K562 (cell line): Measurements from ENCODE around the gene EZH1. TPM values are rescaled to one million over a fixed set of nuclear protein-coding genes. Genes with fewer than 3 reads are reported as not detected.

ENCODE experiments used
- ATAC-seq: fragments of 200-7000 bp; cut with Tn5 transposase; 3 replicates; pipeline ENCODE4 v1.9.1; 2020; ENCODE audit warnings: moderate library complexity
- BruUV-seq: library from RNA; stranded (reverse); fragments of 400-500 nt; replicated peaks from 2 replicates; lab custom pipeline; 2021; lab: Mats Ljungman, UMichigan
- CTCF ChIA-PET: fragments of 300-600 bp; formaldehyde crosslinking; extraction: SDS; loops from one replicate; lab custom pipeline; 2021; ENCODE audit warnings: low intra/inter-chr PET ratio; lab: Yijun Ruan, JAX
- POLR2A ChIA-PET: fragments of 300-600, 350-650 bp; sonication (Branson Sonifier 250); formaldehyde crosslinking; extraction: SDS; loops from one replicate; lab custom pipeline; 2021; ENCODE audit warnings: antibody characterized with exemption, inconsistent platforms; lab: Yijun Ruan, JAX
- DNase-seq, 4 experiments: peaks; one replicate each; pipeline versions ENCODE4 v3.0.0 to v3.0.0-alpha.2; 2011 to 2018; ENCODE audit warnings: low spot score in 3 of 4, mixed read lengths in 3 of 4; ENCODE audit errors: extremely low read depth in 1 of 4
- FAIRE-seq: peaks from 2 replicates; lab custom pipeline; 2011; peaks lifted over from hg19 to GRCh38; lab: Jason Lieb, UNC
- H2AFZ ChIP-seq: 2 replicates; pipeline ENCODE4 v1.6.0; 2011; ENCODE audit warnings: low read depth, low read length, control low read depth, inconsistent platforms
- H3K27ac ChIP-seq: fragments of 200-600 bp; 3 replicates; pipeline ENCODE4 v1.8.0; 2011; ENCODE audit warnings: low read depth, mild to moderate bottlenecking, control low read depth, inconsistent platforms, low read length, moderate library complexity, mixed read lengths; ENCODE audit errors: extremely low read depth
- H3K27me3 ChIP-seq, 2 experiments: fragments of 300-600 bp in 1 of 2; 2 replicates in 1 of 2; 3 replicates in 1 of 2; pipeline versions ENCODE4 v1.6.0 to v1.8.0; 2011; ENCODE audit warnings: inconsistent platforms in 2 of 2, low read length in 2 of 2, mild to moderate bottlenecking in 1 of 2, mixed read lengths in 1 of 2, moderate library complexity in 1 of 2; ENCODE audit not compliant: control insufficient read depth in 2 of 2, insufficient read depth in 2 of 2
- H3K36me3 ChIP-seq: fragments of 300-600 bp; 3 replicates; pipeline ENCODE4 v1.8.0; 2011; ENCODE audit warnings: mild to moderate bottlenecking, low read length, inconsistent platforms; ENCODE audit not compliant: control insufficient read depth, insufficient read depth
- H3K4me1 ChIP-seq, 2 experiments: fragments of 200-600 bp in 1 of 2; replicated peaks in 1 of 2; 2 replicates in 1 of 2; 3 replicates in 1 of 2; pipeline versions ENCODE4 v1.5.1 to v1.8.0; 2011; ENCODE audit warnings: inconsistent platforms in 2 of 2, low read length in 2 of 2, mild to moderate bottlenecking in 1 of 2, mixed read lengths in 1 of 2, moderate library complexity in 1 of 2; ENCODE audit not compliant: control insufficient read depth in 2 of 2, insufficient read depth in 2 of 2
- H3K4me2 ChIP-seq: 2 replicates; pipeline ENCODE4 v1.6.1; 2011; ENCODE audit warnings: low read length, control low read depth, inconsistent platforms, mixed read lengths; ENCODE audit not compliant: insufficient read depth
- H3K4me3 ChIP-seq: fragments of 200-600 bp; sonication (generic), shearing (Covaris generic); 2 replicates; pipeline ENCODE4 v1.5.1; 2016; ENCODE audit warnings: control low read depth, inconsistent platforms
- H3K79me2 ChIP-seq: fragments of 200-600 bp; 3 replicates; pipeline ENCODE4 v1.8.0; 2011; ENCODE audit warnings: low read length, inconsistent platforms; ENCODE audit not compliant: control insufficient read depth, insufficient read depth
- H3K9ac ChIP-seq, 2 experiments: 2 replicates each; pipeline versions ENCODE4 v1.6.0 to v1.6.1; 2011; ENCODE audit warnings: low read depth in 2 of 2, low read length in 2 of 2, control low read depth in 1 of 2, inconsistent platforms in 1 of 2, mild to moderate bottlenecking in 1 of 2, mixed read lengths in 1 of 2; ENCODE audit not compliant: insufficient read depth in 1 of 2
- H3K9me1 ChIP-seq: one replicate; pipeline ENCODE4 v1.6.0; 2011; ENCODE audit warnings: inconsistent platforms, mild to moderate bottlenecking, low read length, moderate library complexity; ENCODE audit not compliant: control insufficient read depth, insufficient read depth
- H3K9me3 ChIP-seq: replicated peaks from 2 replicates; pipeline ENCODE4 v1.5.1; 2011; ENCODE audit warnings: low read depth, low read length, inconsistent platforms; ENCODE audit not compliant: control insufficient read depth, insufficient read depth
- H4K20me1 ChIP-seq: replicated peaks from 2 replicates; pipeline ENCODE4 v1.6.1; 2011; ENCODE audit warnings: low read length, inconsistent platforms, mixed read lengths; ENCODE audit not compliant: control insufficient read depth, insufficient read depth
- EWSR1 ChIP-seq: fragments of 450-650 bp; IDR thresholded peaks from 2 replicates; pipeline ENCODE4 v1.6.1; 2018; ENCODE audit warnings: borderline replicate concordance, mild to moderate bottlenecking, low read depth, moderate library complexity; ENCODE audit not compliant: partially characterized antibody
- PKNOX1 ChIP-seq: fragments of 450-650 bp; IDR thresholded peaks from 2 replicates; pipeline ENCODE4 v1.6.1; 2016
- WGBS: fragments of 100-300 bp; shearing (Covaris generic); methylation state at CpG from one replicate; pipeline ENCODE4 v1.1.6; 2016; ENCODE audit warnings: low coverage, mixed read lengths; ENCODE audit not compliant: insufficient coverage; ENCODE audit errors: missing lambda C conversion rate; 5-methylcytosine and 5-hydroxymethylcytosine counted together
- in situ Hi-C: fragments of 300-500 bp; cut with MboI; formaldehyde crosslinking; loops from 4 replicates; pipeline ENCODE4 v1.15.0; 2018; ENCODE audit warnings: inconsistent platforms, mixed read lengths
- intact Hi-C: fragments of 100-400 bp; cut with micrococcal nuclease; formaldehyde crosslinking; loops from 2 replicates; pipeline ENCODE4 v1.14.2; 2022
- polyA plus RNA-seq, 8 experiments: library from polyadenylated mRNA; depleted of rRNA in 4 of 8; stranded (reverse) in 5 of 8; unstranded in 3 of 8; fragments of >200 nt; fragmentation: Nextera tagmentation in 2 of 8; fragmentation: Illumina TruSeq in 1 of 8; extraction: Ambion mirVana in 2 of 8; extraction: Trizol in 1 of 8; gene quantifications; 2 replicates each; pipeline versions ENCODE4 v1.2.1 to v1.2.3, GENCODE V29; 2011 to 2014; ENCODE audit warnings: inconsistent platforms in 1 of 8, missing spikeins in 1 of 8
- total RNA-seq, 7 experiments: library from RNA; depleted of rRNA in 6 of 7; stranded (reverse); fragments of >200 nt in 6 of 7; fragmentation: Illumina TruSeq in 2 of 7; extraction: Trizol in 2 of 7; gene quantifications; 2 replicates each; pipeline versions ENCODE4 v1.2.1 to v1.2.3, GENCODE V29; 2011 to 2021; ENCODE audit warnings: low replicate concordance in 1 of 7
- TF ChIP-seq, protein P1 (sequence below): sonication (generic); formaldehyde crosslinking; IDR thresholded peaks from 2 replicates; pipeline ENCODE4 v1.8.0; 2022; ENCODE audit warnings: mild to moderate bottlenecking, missing genetic modification reagents

EZH1 gene
- total and polyA plus RNA-seq, 9 of the 15 experiments (the other 6 are each of a cell fraction or from before 2014, with no cell fraction given) = 8.6 to 40.8 (median 22.9) TPM

GRCh38 chr17:42691021-42691545, 53.8 kb downstream of the EZH1 start:
- peak overlapping the region in 1 of 2 experiments; percentile 47; a peak in 2 of 4 replicates for H3K9ac ChIP-seq
- no peak for TF ChIP-seq EWSR1
- TF ChIP-seq PKNOX1 = peak; percentile 85
- TF ChIP-seq, protein P1, sequence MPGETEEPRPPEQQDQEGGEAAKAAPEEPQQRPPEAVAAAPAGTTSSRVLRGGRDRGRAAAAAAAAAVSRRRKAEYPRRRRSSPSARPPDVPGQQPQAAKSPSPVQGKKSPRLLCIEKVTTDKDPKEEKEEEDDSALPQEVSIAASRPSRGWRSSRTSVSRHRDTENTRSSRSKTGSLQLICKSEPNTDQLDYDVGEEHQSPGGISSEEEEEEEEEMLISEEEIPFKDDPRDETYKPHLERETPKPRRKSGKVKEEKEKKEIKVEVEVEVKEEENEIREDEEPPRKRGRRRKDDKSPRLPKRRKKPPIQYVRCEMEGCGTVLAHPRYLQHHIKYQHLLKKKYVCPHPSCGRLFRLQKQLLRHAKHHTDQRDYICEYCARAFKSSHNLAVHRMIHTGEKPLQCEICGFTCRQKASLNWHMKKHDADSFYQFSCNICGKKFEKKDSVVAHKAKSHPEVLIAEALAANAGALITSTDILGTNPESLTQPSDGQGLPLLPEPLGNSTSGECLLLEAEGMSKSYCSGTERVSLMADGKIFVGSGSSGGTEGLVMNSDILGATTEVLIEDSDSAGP (CRISPR knock-in tag) = no peak
- H3K4me3 ChIP-seq = no peak overlapping the region
- H2AFZ ChIP-seq = no peak overlapping the region
- DNase-seq (peak in 3 of 4 experiments; percentile 46 to 67 (median 61)), FAIRE-seq (peak; percentile 80), ATAC-seq (peak; percentile 65)
- intact Hi-C loops (no loop called here), in situ Hi-C loops (no loop called here)
- BruUV-seq = no TSS peak
- no peaks in the 10 kb centered on the region for H3K79me2 ChIP-seq
- H4K20me1 ChIP-seq = no peaks in the 10 kb centered on the region
- POLR2A ChIA-PET = interaction anchor here (1.5 to 1.8 kb wide), 3 partner anchors 8 to 11 kb away, joined by 5 to 8 read pairs (median 8); no protein-coding TSS in a partner anchor
- no peaks in the 10 kb centered on the region for H3K27me3 ChIP-seq
- H3K9me1 ChIP-seq = no peaks in the 10 kb centered on the region
- CTCF ChIA-PET = no interaction called here
- H3K4me2 ChIP-seq = no peak overlapping the region
- WGBS = 59% methylated on average over 10 of the region's 12 CpGs
- no peaks in the 10 kb centered on the region for H3K9me3 ChIP-seq
- H3K27ac ChIP-seq = no peak overlapping the region
- no peaks in the 10 kb centered on the region for H3K36me3 ChIP-seq
- H3K4me1 ChIP-seq = peaks cover 0 to 33% of the 10 kb centered on the region in 2 experiments; a peak in 3 of 5 replicates
